Measurements from ENCODE around the gene LCE2B. TPM values are rescaled to one million over a fixed set of nuclear protein-coding genes. Genes with fewer than 3 reads are reported as not detected.
"Not testable (repeated sequence)": the region's sequence is repeated elsewhere in the genome, so short reads cannot be mapped to it uniquely, and the experiment has no call there.

LCE2B gene
- not detected for total RNA-seq
- polyA plus RNA-seq: not detected

- CTCF ChIA-PET (ENCODE audit: partially characterized antibody); H3K27ac Mint-ChIP-seq; POLR2A ChIA-PET (ENCODE audit: partially characterized antibody); H3K36me3 Mint-ChIP-seq; H3K27me3 ChIP-seq (ENCODE audit: insufficient read depth, low read length); DNase-seq; H3K27ac ChIP-seq (ENCODE audit: low read depth, low read length); H3K4me1 Mint-ChIP-seq; H3K36me3 ChIP-seq (ENCODE audit: insufficient read depth, low read length); H3K4me1 ChIP-seq (ENCODE audit: insufficient read depth, low read length); H3K4me3 Mint-ChIP-seq; H3K9me3 Mint-ChIP-seq; intact Hi-C loops (cut with micrococcal nuclease); H3K9me3 ChIP-seq (ENCODE audit: control insufficient read depth in 1 of 2, low read length in 2 of 2); H3K4me3 ChIP-seq (ENCODE audit: low read length in 2 of 2): not testable (repeated sequence)
- H3K27me3 Mint-ChIP-seq: peaks cover 7 to 45% of the 10 kb centered on the region in 2 donors
Observed at GRCh38 chr1:152685823-152686222, at the start of gene LCE2B. Gene LCE2B (plus strand): TSS chr1:152686123. CDS start chr1:152686844, 721 bp downstream.

- no peaks in the 10 kb centered on the region for H3K9me3 ChIP-seq (ENCODE audit: control insufficient read depth in 1 of 2, low read length in 2 of 2)
- CTCF ChIA-PET (ENCODE audit: partially characterized antibody): interaction anchor here (1.0 to 1.3 kb wide), 2 partner anchors 12 to 14 kb away, joined by 3 to 7 read pairs; no protein-coding TSS in a partner anchor
- peaks cover 5% of the 10 kb centered on the region for H3K27me3 ChIP-seq (ENCODE audit: insufficient read depth, low read length)
- no peak overlapping the region for H3K4me3 Mint-ChIP-seq
- no peak overlapping the region for H3K27ac ChIP-seq (ENCODE audit: low read depth, low read length)
- H3K27me3 Mint-ChIP-seq: peaks cover 4% of the 10 kb centered on the region in 2 donors
- DNase-seq: no peak
- POLR2A ChIA-PET (ENCODE audit: partially characterized antibody): no interaction called here
- H3K27ac Mint-ChIP-seq: no peak overlapping the region
- H3K9me3 Mint-ChIP-seq: peaks cover 0 to 6% (median under 1%) of the 10 kb centered on the region in 8 donors
- H3K4me3 ChIP-seq (ENCODE audit: low read length in 2 of 2): no peak overlapping the region
- H3K4me1 Mint-ChIP-seq: no peaks in the 10 kb centered on the region
- intact Hi-C loops (cut with micrococcal nuclease): no loop called here
- no peaks in the 10 kb centered on the region for H3K36me3 ChIP-seq (ENCODE audit: insufficient read depth, low read length)
- no peaks in the 10 kb centered on the region for H3K4me1 ChIP-seq (ENCODE audit: insufficient read depth, low read length)
- no peaks in the 10 kb centered on the region for H3K36me3 Mint-ChIP-seq
Observed at GRCh38 chr1:152640351-152640750, 45.6 kb upstream of the LCE2B start.

GRCh38 chr1:152643945-152644344, 42.0 kb upstream of the LCE2B start:
- Mint-ChIP-seq H3K4me3 (no peak overlapping the region), H3K9me3 (peaks cover 0 to 3% (median under 1%) of the 10 kb centered on the region in 8 donors), H3K27ac (no peak overlapping the region), H3K4me1 (no peaks in the 10 kb centered on the region), H3K27me3 (peaks cover 12 to 13% of the 10 kb centered on the region in 2 donors), H3K36me3 (no peaks in the 10 kb centered on the region)
- ChIA-PET CTCF (ENCODE audit: partially characterized antibody) (interaction anchor here (1.7 to 2.0 kb wide), 2 partner anchors 9 to 10 kb away, joined by 7 to 8 read pairs; no protein-coding TSS in a partner anchor), POLR2A (ENCODE audit: partially characterized antibody) (no interaction called here)
- Histone ChIP-seq H3K27ac (ENCODE audit: low read depth, low read length) (no peak overlapping the region), H3K4me1 (ENCODE audit: insufficient read depth, low read length) (no peaks in the 10 kb centered on the region), H3K9me3 (ENCODE audit: control insufficient read depth in 1 of 2, low read length in 2 of 2) (no peaks in the 10 kb centered on the region), H3K36me3 (ENCODE audit: insufficient read depth, low read length) (no peaks in the 10 kb centered on the region), H3K4me3 (ENCODE audit: low read length in 2 of 2) (no peak overlapping the region), H3K27me3 (ENCODE audit: insufficient read depth, low read length) (peaks cover 9% of the 10 kb centered on the region)
- DNase-seq: no peak
- intact Hi-C loops (cut with micrococcal nuclease): no loop called here

- H3K4me3 ChIP-seq (ENCODE audit: low read length in 2 of 2): no peak overlapping the region
- Mint-ChIP-seq H3K27me3 (peaks cover 12 to 15% of the 10 kb centered on the region in 2 donors), H3K36me3 (no peaks in the 10 kb centered on the region), H3K27ac (no peak overlapping the region), H3K9me3 (no peaks in the 10 kb centered on the region), H3K4me3 (no peak overlapping the region), H3K4me1 (no peaks in the 10 kb centered on the region)
- ChIA-PET POLR2A (ENCODE audit: partially characterized antibody) (no interaction called here), CTCF (ENCODE audit: partially characterized antibody) (interaction anchor here (1.5 kb wide), 1 partner anchor 9 kb away, joined by 6 read pairs; no protein-coding TSS in a partner anchor)
- H3K27me3 ChIP-seq (ENCODE audit: insufficient read depth, low read length): peaks cover 9% of the 10 kb centered on the region
- no peaks in the 10 kb centered on the region for H3K36me3 ChIP-seq (ENCODE audit: insufficient read depth, low read length)
- H3K9me3 ChIP-seq (ENCODE audit: control insufficient read depth in 1 of 2, low read length in 2 of 2): no peaks in the 10 kb centered on the region
- DNase-seq: no peak
- no peak overlapping the region for H3K27ac ChIP-seq (ENCODE audit: low read depth, low read length)
- no peaks in the 10 kb centered on the region for H3K4me1 ChIP-seq (ENCODE audit: insufficient read depth, low read length)
- intact Hi-C loops (cut with micrococcal nuclease): no loop called here
Observed at GRCh38 chr1:152645146-152645545, 40.8 kb upstream of the LCE2B start.

GRCh38 chr1:152646656-152647055, 39.3 kb upstream of the LCE2B start:
- Histone ChIP-seq H3K27me3 (ENCODE audit: insufficient read depth, low read length) (peaks cover 9% of the 10 kb centered on the region), H3K4me3 (ENCODE audit: low read length in 2 of 2) (no peak overlapping the region), H3K9me3 (ENCODE audit: control insufficient read depth in 1 of 2, low read length in 2 of 2) (no peaks in the 10 kb centered on the region), H3K4me1 (ENCODE audit: insufficient read depth, low read length) (no peaks in the 10 kb centered on the region), H3K36me3 (ENCODE audit: insufficient read depth, low read length) (no peaks in the 10 kb centered on the region), H3K27ac (ENCODE audit: low read depth, low read length) (no peak overlapping the region)
- no peak for DNase-seq
- Mint-ChIP-seq H3K36me3 (no peaks in the 10 kb centered on the region), H3K4me3 (no peak overlapping the region), H3K4me1 (no peaks in the 10 kb centered on the region), H3K27me3 (peaks cover 15 to 16% of the 10 kb centered on the region in 2 donors), H3K9me3 (no peaks in the 10 kb centered on the region), H3K27ac (no peak overlapping the region)
- ChIA-PET CTCF (ENCODE audit: partially characterized antibody) (no interaction called here), POLR2A (ENCODE audit: partially characterized antibody) (no interaction called here)
- intact Hi-C loops (cut with micrococcal nuclease): no loop called here

GRCh38 chr1:152654110-152654509, 31.8 kb upstream of the LCE2B start:
- Histone ChIP-seq H3K4me1 (ENCODE audit: insufficient read depth, low read length) (no peaks in the 10 kb centered on the region), H3K27me3 (ENCODE audit: insufficient read depth, low read length) (no peaks in the 10 kb centered on the region), H3K27ac (ENCODE audit: low read depth, low read length) (no peak overlapping the region), H3K9me3 (ENCODE audit: control insufficient read depth in 1 of 2, low read length in 2 of 2) (no peaks in the 10 kb centered on the region), H3K4me3 (ENCODE audit: low read length in 2 of 2) (no peak overlapping the region), H3K36me3 (ENCODE audit: insufficient read depth, low read length) (no peaks in the 10 kb centered on the region)
- H3K27me3 Mint-ChIP-seq: peaks cover 8 to 17% of the 10 kb centered on the region in 2 donors
- H3K36me3 Mint-ChIP-seq: no peaks in the 10 kb centered on the region
- peak overlapping the region in 1 of 7 donors; percentile 53 for H3K27ac Mint-ChIP-seq
- H3K4me3 Mint-ChIP-seq: peak overlapping the region in 1 of 8 donors; percentile 17
- intact Hi-C loops (cut with micrococcal nuclease): no loop called here
- peaks cover 0 to 2% (median 0%) of the 10 kb centered on the region in 8 donors for H3K9me3 Mint-ChIP-seq
- peak; percentile 10 to 38 (median 24) for DNase-seq
- CTCF ChIA-PET (ENCODE audit: partially characterized antibody): interaction anchor here (0.7 to 2.6 kb wide), 12 partner anchors 8 to 45 kb away, joined by 3 to 11 read pairs (median 6); partner anchors contain the start of gene LCE2D
- POLR2A ChIA-PET (ENCODE audit: partially characterized antibody): no interaction called here
- H3K4me1 Mint-ChIP-seq: peaks cover 2 to 4% (median 3%) of the 10 kb centered on the region in 4 donors

GRCh38 chr1:152656459-152656858, 29.5 kb upstream of the LCE2B start:
- peaks cover 3 to 21% of the 10 kb centered on the region in 2 donors for H3K27me3 Mint-ChIP-seq
- POLR2A ChIA-PET (ENCODE audit: partially characterized antibody): no interaction called here
- no peaks in the 10 kb centered on the region for H3K36me3 Mint-ChIP-seq
- no peak overlapping the region for H3K27ac Mint-ChIP-seq
- intact Hi-C loops (cut with micrococcal nuclease): no loop called here
- DNase-seq: no peak
- peaks cover 2 to 4% (median 3%) of the 10 kb centered on the region in 4 donors for H3K4me1 Mint-ChIP-seq
- Histone ChIP-seq H3K36me3 (ENCODE audit: insufficient read depth, low read length) (no peaks in the 10 kb centered on the region), H3K4me1 (ENCODE audit: insufficient read depth, low read length) (no peaks in the 10 kb centered on the region), H3K27me3 (ENCODE audit: insufficient read depth, low read length) (no peaks in the 10 kb centered on the region), H3K4me3 (ENCODE audit: low read length in 2 of 2) (no peak overlapping the region), H3K27ac (ENCODE audit: low read depth, low read length) (no peak overlapping the region), H3K9me3 (ENCODE audit: control insufficient read depth in 1 of 2, low read length in 2 of 2) (no peaks in the 10 kb centered on the region)
- H3K9me3 Mint-ChIP-seq: peaks cover 0 to 2% (median 0%) of the 10 kb centered on the region in 8 donors
- no peak overlapping the region for H3K4me3 Mint-ChIP-seq
- CTCF ChIA-PET (ENCODE audit: partially characterized antibody): no interaction called here
